CD14-positive monocyte (primary cell): ENCODE data around the gene CHAT. TPM values are rescaled to one million over a fixed set of nuclear protein-coding genes. Genes with fewer than 3 reads are reported as not detected.
A peak's percentile ranks its signal among the peaks of the same experiment; 100 is the strongest.

Experiments used
- DNase-seq, 3 donors: peaks; one replicate each; pipeline ENCODE4 v3.0.0-alpha.2; 2011 to 2022
- H2AFZ ChIP-seq: 2 replicates; pipeline ENCODE4 v1.6.0; 2012; ENCODE audit warnings: mild to moderate bottlenecking, low read depth, low read length, inconsistent platforms; ENCODE audit not compliant: insufficient read depth, poor library complexity, severe bottlenecking
- H3K27ac ChIP-seq, 2 donors: 1 replicate in 1 of 2; 2 replicates in 1 of 2; pipeline ENCODE4 v1.5.1; 2012 to 2013; ENCODE audit warnings: low read length in 2 of 2, control low read depth in 1 of 2, inconsistent platforms in 1 of 2, low read depth in 1 of 2, mild to moderate bottlenecking in 1 of 2
- H3K27me3 ChIP-seq, 2 donors: one replicate each; pipeline versions ENCODE4 v1.6.0 to v1.6.1; 2011 to 2013; ENCODE audit warnings: low read length in 2 of 2; ENCODE audit not compliant: control insufficient read depth in 2 of 2, insufficient read depth in 2 of 2
- H3K36me3 ChIP-seq, 2 donors: replicated peaks in 1 of 2; 1 replicate in 1 of 2; 2 replicates in 1 of 2; pipeline versions ENCODE4 v1.5.1 to v1.6.1; 2012 to 2013; ENCODE audit warnings: low read length in 2 of 2, control low read depth in 1 of 2, inconsistent platforms in 1 of 2, mild to moderate bottlenecking in 1 of 2; ENCODE audit not compliant: insufficient read depth in 2 of 2, control insufficient read depth in 1 of 2
- H3K4me1 ChIP-seq, 2 donors: 1 replicate in 1 of 2; 2 replicates in 1 of 2; pipeline versions ENCODE4 v1.5.1 to v1.6.1; 2012 to 2013; ENCODE audit warnings: low read length in 2 of 2, control low read depth in 1 of 2, inconsistent platforms in 1 of 2, mild to moderate bottlenecking in 1 of 2, moderate library complexity in 1 of 2; ENCODE audit not compliant: insufficient read depth in 2 of 2, control insufficient read depth in 1 of 2
- H3K4me2 ChIP-seq: replicated peaks from 2 replicates; pipeline ENCODE3; 2012; ENCODE audit warnings: low read length, moderate library complexity, mild to moderate bottlenecking; ENCODE audit not compliant: poor library complexity, severe bottlenecking; ENCODE audit errors: extremely low read depth
- H3K4me3 ChIP-seq, 3 experiments: fragments of 200-600 bp in 1 of 3; sonication (generic) in 1 of 3; replicated peaks in 1 of 3; 1 replicate in 2 of 3; 2 replicates in 1 of 3; pipeline ENCODE4 v1.5.1; 2011 to 2013; ENCODE audit warnings: low read length in 3 of 3, mild to moderate bottlenecking in 3 of 3, control low read depth in 2 of 3, low read depth in 2 of 3, inconsistent platforms in 1 of 3, moderate library complexity in 1 of 3
- H3K79me2 ChIP-seq: 2 replicates; pipeline ENCODE4 v1.6.0; 2012; ENCODE audit warnings: mild to moderate bottlenecking, control low read depth, inconsistent platforms, low read length, moderate library complexity; ENCODE audit not compliant: insufficient read depth
- H3K9ac ChIP-seq: 2 replicates; pipeline ENCODE4 v1.6.0; 2017; ENCODE audit warnings: low read length, mild to moderate bottlenecking; ENCODE audit not compliant: insufficient read depth, poor library complexity, severe bottlenecking
- H3K9me3 ChIP-seq, 2 donors: replicated peaks in 1 of 2; 1 replicate in 1 of 2; 2 replicates in 1 of 2; pipeline versions ENCODE4 v1.5.1 to v1.6.1; 2012 to 2013; ENCODE audit warnings: low read length in 2 of 2, control low read depth in 1 of 2; ENCODE audit not compliant: control insufficient read depth in 1 of 2, insufficient read depth in 1 of 2
- H4K20me1 ChIP-seq: 2 replicates; pipeline ENCODE4 v1.6.0; 2012; ENCODE audit warnings: mild to moderate bottlenecking, low read length, control low read depth, moderate library complexity; ENCODE audit not compliant: insufficient read depth
- H3K27ac Mint-ChIP-seq, 7 donors: one replicate each; pipeline ENCODE4 v1.8.0; 2020; ENCODE audit warnings: mild to moderate bottlenecking in 7 of 7, mixed read lengths in 7 of 7, moderate library complexity in 6 of 7, inconsistent platforms in 2 of 7
- H3K27me3 Mint-ChIP-seq, 3 donors: one replicate each; pipeline ENCODE4 v1.8.0; 2021 to 2022; ENCODE audit warnings: low read depth in 3 of 3, mild to moderate bottlenecking in 3 of 3, mixed read lengths in 3 of 3, moderate library complexity in 3 of 3, inconsistent platforms in 1 of 3
- H3K36me3 Mint-ChIP-seq, 2 donors: one replicate each; pipeline ENCODE4 v1.8.0; 2020; ENCODE audit warnings: mixed read lengths in 2 of 2, inconsistent platforms in 1 of 2, mild to moderate bottlenecking in 1 of 2
- H3K4me1 Mint-ChIP-seq: one replicate; pipeline ENCODE4 v1.8.0; 2020; ENCODE audit warnings: mild to moderate bottlenecking, mixed read lengths
- H3K4me3 Mint-ChIP-seq, 2 donors: one replicate each; pipeline ENCODE4 v1.8.0; 2020; ENCODE audit warnings: mild to moderate bottlenecking in 2 of 2, mixed read lengths in 2 of 2, moderate library complexity in 1 of 2
- H3K9me3 Mint-ChIP-seq, 7 donors: one replicate each; pipeline ENCODE4 v1.8.0; 2020 to 2022; ENCODE audit warnings: mixed read lengths in 7 of 7, mild to moderate bottlenecking in 6 of 7, moderate library complexity in 6 of 7, inconsistent platforms in 2 of 7
- CTCF ChIP-seq: fragments of 200-600 bp; IDR thresholded peaks from one replicate; pipeline ENCODE4 v1.8.0; 2022; ENCODE audit warnings: antibody characterized with exemption, mild to moderate bottlenecking
- WGBS: methylation state at CpG from one replicate; pipeline ENCODE4 v1.1.5; 2013; ENCODE audit warnings: missing lambda C conversion rate; ENCODE audit not compliant: insufficient coverage; 5-methylcytosine and 5-hydroxymethylcytosine counted together
- intact Hi-C, 2 donors: fragments of 100-400 bp; cut with micrococcal nuclease; formaldehyde crosslinking; loops; one replicate each; pipeline versions ENCODE4 v1.15.0 to v1.15.1; 2023
- polyA plus RNA-seq, 3 donors: library from polyadenylated mRNA; depleted of rRNA in 1 of 3; unstranded in 2 of 3; stranded (reverse) in 1 of 3; fragments of 300-500 nt in 2 of 3; fragments of >200 nt in 1 of 3; fragmentation: Illumina TruSeq in 2 of 3; gene quantifications; 1 replicate in 2 of 3; 2 replicates in 1 of 3; pipeline ENCODE4 v1.2.3, GENCODE V29; 2012 to 2021

CHAT gene
- polyA plus RNA-seq, 3 donors, result not detected

GRCh38 chr10:49605939-49606509 is 7.8 kb upstream of the CHAT start:
- no CpG with 5 or more reads among the region's 3 CpGs for WGBS
- Mint-ChIP-seq H3K4me1 (peaks cover 2% of the 10 kb centered on the region), H3K4me3 (no peak overlapping the region), H3K27me3 (peaks cover 37 to 51% (median 51%) of the 10 kb centered on the region in 3 donors), H3K27ac (no peak overlapping the region), H3K9me3 (peaks cover 0 to 16% (median 3%) of the 10 kb centered on the region in 7 donors), H3K36me3 (no peaks in the 10 kb centered on the region)
- no peak overlapping the region for H3K9ac ChIP-seq
- no peak for DNase-seq
- intact Hi-C loops, result no loop called here
- TF ChIP-seq CTCF, result no peak
- no peaks in the 10 kb centered on the region for H4K20me1 ChIP-seq
- H3K4me3 ChIP-seq, result no peak overlapping the region
- H3K36me3 ChIP-seq, result no peaks in the 10 kb centered on the region
- H3K4me1 ChIP-seq, result no peaks in the 10 kb centered on the region
- no peaks in the 10 kb centered on the region for H3K79me2 ChIP-seq
- peaks cover 0 to 8% of the 10 kb centered on the region in 2 donors for H3K9me3 ChIP-seq
- H3K27me3 ChIP-seq, result peaks cover 16 to 36% of the 10 kb centered on the region in 2 donors
- H3K27ac ChIP-seq, result no peak overlapping the region
- no peak overlapping the region for H3K4me2 ChIP-seq
- H2AFZ ChIP-seq, result no peak overlapping the region

GRCh38 chr10:49606981-49607535 is 6.8 kb upstream of the CHAT start:
- peak; percentile 15 to 35 (median 33) for DNase-seq
- no peak overlapping the region for H3K27ac ChIP-seq
- intact Hi-C loops, result no loop called here
- peaks cover 24 to 46% of the 10 kb centered on the region in 2 donors for H3K27me3 ChIP-seq
- H2AFZ ChIP-seq, result no peak overlapping the region
- peaks cover 47 to 62% (median 60%) of the 10 kb centered on the region in 3 donors for H3K27me3 Mint-ChIP-seq
- no peak for TF ChIP-seq CTCF
- WGBS, result 0% methylated on average over 17 of the region's 22 CpGs
- peaks cover 0 to 21% (median 7%) of the 10 kb centered on the region in 7 donors for H3K9me3 Mint-ChIP-seq
- H3K4me2 ChIP-seq, result no peak overlapping the region
- H3K4me3 Mint-ChIP-seq, result peak overlapping the region in 1 of 2 donors; percentile 75
- H3K79me2 ChIP-seq, result no peaks in the 10 kb centered on the region
- no peak overlapping the region for H3K4me3 ChIP-seq
- H3K27ac Mint-ChIP-seq, result no peak overlapping the region
- H3K4me1 ChIP-seq, result no peaks in the 10 kb centered on the region
- H3K36me3 Mint-ChIP-seq, result no peaks in the 10 kb centered on the region
- no peaks in the 10 kb centered on the region for H3K36me3 ChIP-seq
- peaks cover 2% of the 10 kb centered on the region for H3K4me1 Mint-ChIP-seq
- H3K9me3 ChIP-seq, result peaks cover 0 to 18% of the 10 kb centered on the region in 2 donors
- no peak overlapping the region for H3K9ac ChIP-seq
- no peaks in the 10 kb centered on the region for H4K20me1 ChIP-seq
